Gastrocnemius medialis (tissue), 4 donors: Measurements from ENCODE around the gene PRPF40A.

ENCODE experiments used
- POLR2A ChIP-seq, 2 donors: fragments of 450-650 bp; IDR thresholded peaks; one replicate each; pipeline ENCODE4 v1.6.1; 2017; ENCODE audit warnings: antibody characterized with exemption in 2 of 2, mild to moderate bottlenecking in 2 of 2, moderate library complexity in 2 of 2
- TF ChIP-seq, protein P1 (sequence below), 5 experiments: fragments of 450-650 bp in 3 of 5; fragments of 200-600 bp in 2 of 5; sonication (generic) in 2 of 5; IDR thresholded peaks in 4 of 5; conservative IDR thresholded peaks in 1 of 5; 1 replicate in 4 of 5; 2 replicates in 1 of 5; pipeline ENCODE4 v1.5.1; 2016 to 2019; ENCODE audit warnings: antibody characterized with exemption in 5 of 5, mild to moderate bottlenecking in 3 of 5, moderate library complexity in 3 of 5

GRCh38 chr2:152622219-152622618, 95.0 kb downstream of the PRPF40A start:
- TF ChIP-seq POLR2A (IDR thresholded peaks at IDR 0.05): no peak
- TF ChIP-seq, protein P1, sequence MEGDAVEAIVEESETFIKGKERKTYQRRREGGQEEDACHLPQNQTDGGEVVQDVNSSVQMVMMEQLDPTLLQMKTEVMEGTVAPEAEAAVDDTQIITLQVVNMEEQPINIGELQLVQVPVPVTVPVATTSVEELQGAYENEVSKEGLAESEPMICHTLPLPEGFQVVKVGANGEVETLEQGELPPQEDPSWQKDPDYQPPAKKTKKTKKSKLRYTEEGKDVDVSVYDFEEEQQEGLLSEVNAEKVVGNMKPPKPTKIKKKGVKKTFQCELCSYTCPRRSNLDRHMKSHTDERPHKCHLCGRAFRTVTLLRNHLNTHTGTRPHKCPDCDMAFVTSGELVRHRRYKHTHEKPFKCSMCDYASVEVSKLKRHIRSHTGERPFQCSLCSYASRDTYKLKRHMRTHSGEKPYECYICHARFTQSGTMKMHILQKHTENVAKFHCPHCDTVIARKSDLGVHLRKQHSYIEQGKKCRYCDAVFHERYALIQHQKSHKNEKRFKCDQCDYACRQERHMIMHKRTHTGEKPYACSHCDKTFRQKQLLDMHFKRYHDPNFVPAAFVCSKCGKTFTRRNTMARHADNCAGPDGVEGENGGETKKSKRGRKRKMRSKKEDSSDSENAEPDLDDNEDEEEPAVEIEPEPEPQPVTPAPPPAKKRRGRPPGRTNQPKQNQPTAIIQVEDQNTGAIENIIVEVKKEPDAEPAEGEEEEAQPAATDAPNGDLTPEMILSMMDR (IDR thresholded peaks at IDR 0.05 in 4 of 5, conservative IDR thresholded peaks at IDR 0.05 in 1 of 5): no peak
